Measurements from ENCODE around the gene DDHD1. TPM values are rescaled to one million over a fixed set of nuclear protein-coding genes. Genes with fewer than 3 reads are reported as not detected.

The DDHD1 gene
- polyA plus RNA-seq, 1 of the 3 experiments (the other 2 are of a cell fraction), result 1.9 TPM

GRCh38 chr14:53093206-53093605 is 59.9 kb downstream of the DDHD1 start:
- Histone ChIP-seq H3K79me2 (ENCODE audit: insufficient read depth) (no peaks in the 10 kb centered on the region), H3K27ac (ENCODE audit: low read depth in 2 of 2, low read length in 1 of 2) (no peak overlapping the region), H3K4me2 (no peak overlapping the region), H4K20me1 (ENCODE audit: insufficient read depth) (no peaks in the 10 kb centered on the region), H3K4me1 (ENCODE audit: control insufficient read depth in 1 of 2, insufficient read depth in 2 of 2, low read depth in 1 of 2, low read length in 1 of 2) (no peaks in the 10 kb centered on the region), H3K36me3 (replicated peaks in 1 of 2; ENCODE audit: control insufficient read depth in 1 of 2, insufficient read depth in 2 of 2, low read length in 1 of 2) (peaks cover 2 to 3% of the 10 kb centered on the region in 2 experiments), H3F3A (replicated peaks; ENCODE audit: insufficient read depth) (peaks cover 3% of the 10 kb centered on the region), H3K9ac (no peak overlapping the region), H3K9me2 (no peaks in the 10 kb centered on the region), H3K27me3 (ENCODE audit: insufficient read depth) (no peaks in the 10 kb centered on the region), H3K4me3 (ENCODE audit: low read depth in 2 of 2, low read length in 1 of 2) (no peak overlapping the region), H2AFZ (ENCODE audit: low read depth) (no peak overlapping the region), H3K9me3 (no peaks in the 10 kb centered on the region; the same call in 1 of the 2 replicates)
- CTCF ChIA-PET, result no interaction called here
- 97% methylated on average over 1 of the region's 1 CpG for WGBS (ENCODE audit: low lambda C conversion rate)
- DNase-seq, result no peak
- POLR2A ChIA-PET, result no interaction called here
- TF ChIP-seq NFIC (IDR thresholded peaks at IDR 0.05; ENCODE audit: borderline replicate concordance) (no peak), RAD21 (IDR thresholded peaks at IDR 0.05; ENCODE audit: low read length) (no peak), TEAD4 (IDR thresholded peaks at IDR 0.05; ENCODE audit: borderline replicate concordance, insufficient read depth) (no peak), POLR2AphosphoS5 (IDR thresholded peaks at IDR 0.05; ENCODE audit: low read depth, low read length) (no peak), CHD2 (IDR thresholded peaks at IDR 0.05; ENCODE audit: low read length, partially characterized antibody) (no peak), NRF1 (IDR thresholded peaks at IDR 0.05; ENCODE audit: low read depth, low read length) (no peak), MAX (IDR thresholded peaks at IDR 0.05; ENCODE audit: low read depth) (no peak), YY1 (IDR thresholded peaks at IDR 0.05; ENCODE audit: low read depth) (no peak), USF2 (IDR thresholded peaks at IDR 0.05; ENCODE audit: borderline replicate concordance, low read depth, low read length) (no peak), TCF12 (IDR thresholded peaks at IDR 0.05) (no peak), USF1 (IDR thresholded peaks at IDR 0.05; ENCODE audit: borderline replicate concordance, low read depth) (no peak), RXRA (IDR thresholded peaks at IDR 0.05; ENCODE audit: borderline replicate concordance, low read depth) (no peak), FOSL2 (IDR thresholded peaks at IDR 0.05; ENCODE audit: borderline replicate concordance, low read depth) (no peak), FOXM1 (IDR thresholded peaks at IDR 0.05; ENCODE audit: low read depth) (no peak), SIN3A (IDR thresholded peaks at IDR 0.05; ENCODE audit: borderline replicate concordance, low read depth, low read length) (no peak)

GRCh38 chr14:53090853-53091252 is 62.3 kb downstream of the DDHD1 start:
- no peaks in the 10 kb centered on the region; the same call in 1 of the 2 replicates for H3K79me2 ChIP-seq (ENCODE audit: insufficient read depth)
- no peak overlapping the region for H3K4me2 ChIP-seq
- no peaks in the 10 kb centered on the region for H3F3A ChIP-seq (replicated peaks; ENCODE audit: insufficient read depth)
- no peaks in the 10 kb centered on the region; the same call in 1 of the 2 replicates for H3K9me3 ChIP-seq
- no peak overlapping the region for H2AFZ ChIP-seq (ENCODE audit: low read depth)
- H3K4me1 ChIP-seq (ENCODE audit: control insufficient read depth in 1 of 2, insufficient read depth in 2 of 2, low read depth in 1 of 2, low read length in 1 of 2), result no peaks in the 10 kb centered on the region
- no peak for DNase-seq
- no peaks in the 10 kb centered on the region for H3K27me3 ChIP-seq (ENCODE audit: insufficient read depth)
- no peaks in the 10 kb centered on the region for H4K20me1 ChIP-seq (ENCODE audit: insufficient read depth)
- peaks cover 2 to 3% of the 10 kb centered on the region in 2 experiments for H3K36me3 ChIP-seq (replicated peaks in 1 of 2; ENCODE audit: control insufficient read depth in 1 of 2, insufficient read depth in 2 of 2, low read length in 1 of 2)
- 80% methylated on average over 2 of the region's 2 CpGs for WGBS (ENCODE audit: low lambda C conversion rate)
- no peak overlapping the region for H3K4me3 ChIP-seq (ENCODE audit: low read depth in 2 of 2, low read length in 1 of 2)
- no peak overlapping the region for H3K9ac ChIP-seq
- ChIA-PET POLR2A (no interaction called here), CTCF (interaction anchor here (1.3 kb wide), 1 partner anchor 89 kb away, joined by 4 read pairs; no protein-coding TSS in a partner anchor)
- no peak overlapping the region for H3K27ac ChIP-seq (ENCODE audit: low read depth in 2 of 2, low read length in 1 of 2)
- H3K9me2 ChIP-seq, result no peaks in the 10 kb centered on the region
- TF ChIP-seq NFIC (IDR thresholded peaks at IDR 0.05; ENCODE audit: borderline replicate concordance) (no peak), JUND (IDR thresholded peaks at IDR 0.05) (no peak), MAX (IDR thresholded peaks at IDR 0.05; ENCODE audit: low read depth) (no peak), SIN3A (IDR thresholded peaks at IDR 0.05; ENCODE audit: borderline replicate concordance, low read depth, low read length) (no peak), YY1 (IDR thresholded peaks at IDR 0.05; ENCODE audit: low read depth) (no peak), EP300 (IDR thresholded peaks at IDR 0.05; ENCODE audit: borderline replicate concordance in 1 of 2, low read depth in 1 of 2, low read length in 1 of 2) (no peak), USF1 (IDR thresholded peaks at IDR 0.05; ENCODE audit: borderline replicate concordance, low read depth) (no peak), CTCF (IDR thresholded peaks at IDR 0.05) (no peak), TCF12 (IDR thresholded peaks at IDR 0.05) (no peak), RAD21 (IDR thresholded peaks at IDR 0.05; ENCODE audit: low read length) (no peak), USF2 (IDR thresholded peaks at IDR 0.05; ENCODE audit: borderline replicate concordance, low read depth, low read length) (no peak), FOXM1 (IDR thresholded peaks at IDR 0.05; ENCODE audit: low read depth) (no peak), ELF1 (IDR thresholded peaks at IDR 0.05) (no peak), FOXJ3 (CRISPR knock-in tag; IDR thresholded peaks at IDR 0.05) (no peak)

All from SK-N-SH (cell line).